Measurements from ENCODE around the gene ARHGAP26. TPM values are rescaled to one million over a fixed set of nuclear protein-coding genes. Genes with fewer than 3 reads are reported as not detected.

Gene ARHGAP26
- total RNA-seq, 1 donor from 2014 or later = 18.7 TPM

DNA sequence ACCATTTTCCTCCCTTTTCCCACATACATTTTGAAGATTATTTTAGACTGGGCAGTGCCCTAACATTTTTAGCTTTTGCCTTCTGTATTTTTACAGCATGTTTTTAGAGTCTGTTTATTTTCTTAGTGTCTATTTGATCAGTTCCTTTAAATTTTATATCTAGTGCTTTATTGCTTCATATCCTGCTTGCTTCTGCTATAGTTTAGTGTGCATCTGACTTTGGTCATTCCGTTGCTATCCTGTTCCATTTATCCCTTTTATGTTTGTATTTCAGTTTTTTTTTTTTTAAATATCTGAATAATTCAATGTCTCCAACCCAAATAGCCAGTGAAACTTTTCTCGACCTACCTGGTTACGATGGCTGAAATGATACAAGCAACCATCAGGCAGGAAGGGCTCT lies 203.8 kb downstream of the ARHGAP26 start:
- H3K4me3 Mint-ChIP-seq = no peak overlapping the region
- no peak for DNase-seq (ENCODE audit: extremely low spot score, unreplicated experiment)
- H3K36me3 Mint-ChIP-seq = no peaks in the 10 kb centered on the region
- TF ChIP-seq, protein P1, sequence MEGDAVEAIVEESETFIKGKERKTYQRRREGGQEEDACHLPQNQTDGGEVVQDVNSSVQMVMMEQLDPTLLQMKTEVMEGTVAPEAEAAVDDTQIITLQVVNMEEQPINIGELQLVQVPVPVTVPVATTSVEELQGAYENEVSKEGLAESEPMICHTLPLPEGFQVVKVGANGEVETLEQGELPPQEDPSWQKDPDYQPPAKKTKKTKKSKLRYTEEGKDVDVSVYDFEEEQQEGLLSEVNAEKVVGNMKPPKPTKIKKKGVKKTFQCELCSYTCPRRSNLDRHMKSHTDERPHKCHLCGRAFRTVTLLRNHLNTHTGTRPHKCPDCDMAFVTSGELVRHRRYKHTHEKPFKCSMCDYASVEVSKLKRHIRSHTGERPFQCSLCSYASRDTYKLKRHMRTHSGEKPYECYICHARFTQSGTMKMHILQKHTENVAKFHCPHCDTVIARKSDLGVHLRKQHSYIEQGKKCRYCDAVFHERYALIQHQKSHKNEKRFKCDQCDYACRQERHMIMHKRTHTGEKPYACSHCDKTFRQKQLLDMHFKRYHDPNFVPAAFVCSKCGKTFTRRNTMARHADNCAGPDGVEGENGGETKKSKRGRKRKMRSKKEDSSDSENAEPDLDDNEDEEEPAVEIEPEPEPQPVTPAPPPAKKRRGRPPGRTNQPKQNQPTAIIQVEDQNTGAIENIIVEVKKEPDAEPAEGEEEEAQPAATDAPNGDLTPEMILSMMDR (conservative IDR thresholded peaks at IDR 0.05) = no peak
- H3K27ac Mint-ChIP-seq = no peak overlapping the region
- no peaks in the 10 kb centered on the region for H3K27me3 Mint-ChIP-seq
- H3K9me3 Mint-ChIP-seq = no peaks in the 10 kb centered on the region
- no peaks in the 10 kb centered on the region for H3K4me1 Mint-ChIP-seq (ENCODE audit: unreplicated experiment)

DNA sequence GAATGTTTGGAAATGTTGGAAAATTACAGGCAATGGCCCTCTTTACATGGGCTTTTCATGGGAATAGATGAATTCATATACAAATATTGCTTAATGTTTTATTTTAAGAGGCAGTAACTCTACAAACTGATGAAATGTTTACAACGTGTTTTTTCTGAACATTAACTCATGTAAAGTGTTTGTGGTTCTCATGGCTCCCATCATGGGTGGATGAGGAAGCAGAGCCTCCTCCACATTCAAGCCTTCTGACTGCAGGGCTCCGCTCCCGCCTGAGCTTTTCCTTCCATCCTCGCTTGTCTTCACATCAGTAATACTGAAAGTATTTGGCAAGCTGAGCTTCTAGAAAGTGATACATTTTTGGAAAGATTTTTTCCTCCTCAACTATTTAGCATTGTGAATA lies 204.2 kb downstream of the ARHGAP26 start:
- H3K27ac Mint-ChIP-seq = no peak overlapping the region
- no peak for DNase-seq (ENCODE audit: extremely low spot score, unreplicated experiment)
- no peaks in the 10 kb centered on the region for H3K4me1 Mint-ChIP-seq (ENCODE audit: unreplicated experiment)
- H3K36me3 Mint-ChIP-seq = no peaks in the 10 kb centered on the region
- no peak overlapping the region for H3K4me3 Mint-ChIP-seq
- no peaks in the 10 kb centered on the region for H3K27me3 Mint-ChIP-seq
- TF ChIP-seq, protein P1 (conservative IDR thresholded peaks at IDR 0.05) = no peak
- no peaks in the 10 kb centered on the region for H3K9me3 Mint-ChIP-seq

DNA sequence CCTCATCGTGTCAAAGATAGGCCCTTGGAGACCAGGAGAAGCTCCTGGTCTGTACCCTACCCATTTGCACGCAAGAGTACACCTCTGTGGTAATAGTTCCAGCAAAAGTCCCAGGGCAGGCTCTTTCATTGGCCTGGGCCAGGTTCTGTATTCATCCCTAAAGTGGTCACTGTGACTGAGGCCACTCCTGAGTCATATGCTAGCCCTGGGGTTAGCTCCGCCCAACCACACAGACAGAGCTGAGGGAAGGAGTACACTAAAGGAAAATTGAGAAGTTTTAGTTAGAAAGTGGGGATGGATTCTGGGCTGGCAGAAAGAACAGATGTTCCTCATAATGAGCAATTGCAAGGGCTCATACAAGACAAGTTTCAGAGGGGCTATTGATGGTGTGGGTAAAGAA lies 206.7 kb downstream of the ARHGAP26 start:
- no peaks in the 10 kb centered on the region for H3K36me3 Mint-ChIP-seq
- no peaks in the 10 kb centered on the region for H3K9me3 Mint-ChIP-seq
- no peaks in the 10 kb centered on the region for H3K27me3 Mint-ChIP-seq
- DNase-seq (ENCODE audit: extremely low spot score, unreplicated experiment) = no peak
- TF ChIP-seq, protein P1 (conservative IDR thresholded peaks at IDR 0.05) = no peak
- H3K4me1 Mint-ChIP-seq (ENCODE audit: unreplicated experiment) = peaks cover 19% of the 10 kb centered on the region
- no peak overlapping the region for H3K4me3 Mint-ChIP-seq
- H3K27ac Mint-ChIP-seq = no peak overlapping the region

DNA sequence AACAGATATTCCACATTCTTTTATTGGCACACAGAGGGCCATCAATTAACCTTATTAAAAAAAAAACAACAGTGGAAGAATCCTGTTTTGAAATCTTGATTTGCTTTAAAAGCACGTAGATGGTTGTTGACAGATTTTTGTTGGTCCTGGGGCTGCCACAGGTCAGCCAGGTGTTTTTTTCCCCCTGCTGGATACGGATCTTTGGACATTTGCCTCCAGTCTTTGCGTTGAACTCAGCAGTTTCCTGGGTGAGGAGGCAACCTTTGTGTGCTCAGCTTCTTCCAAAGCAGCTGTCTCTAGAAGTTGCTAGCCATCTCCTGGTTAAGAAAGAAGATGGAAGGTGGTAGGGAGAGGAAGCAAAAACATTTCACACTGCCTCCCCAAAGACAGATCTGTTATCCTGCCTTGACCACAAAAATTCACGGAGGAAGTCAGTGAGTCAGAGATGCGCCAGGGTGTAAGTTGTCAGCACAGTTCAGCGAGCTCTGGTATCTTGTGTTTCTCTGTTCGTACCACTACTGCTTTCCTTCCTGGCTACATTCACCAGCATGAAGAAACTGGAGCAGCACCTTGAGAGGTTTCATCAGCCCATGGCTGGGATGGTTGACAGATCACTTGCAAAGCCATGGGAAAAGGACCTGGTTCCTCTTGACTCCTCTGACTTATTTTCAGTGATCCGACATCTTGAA lies 207.3 kb downstream of the ARHGAP26 start:
- peaks cover 25% of the 10 kb centered on the region for H3K4me1 Mint-ChIP-seq (ENCODE audit: unreplicated experiment)
- H3K27ac Mint-ChIP-seq = no peak overlapping the region
- no peak overlapping the region for H3K4me3 Mint-ChIP-seq
- no peaks in the 10 kb centered on the region for H3K27me3 Mint-ChIP-seq
- no peak for DNase-seq (ENCODE audit: extremely low spot score, unreplicated experiment)
- no peaks in the 10 kb centered on the region for H3K9me3 Mint-ChIP-seq
- H3K36me3 Mint-ChIP-seq = no peaks in the 10 kb centered on the region
- TF ChIP-seq, protein P1 (conservative IDR thresholded peaks at IDR 0.05) = no peak

DNA sequence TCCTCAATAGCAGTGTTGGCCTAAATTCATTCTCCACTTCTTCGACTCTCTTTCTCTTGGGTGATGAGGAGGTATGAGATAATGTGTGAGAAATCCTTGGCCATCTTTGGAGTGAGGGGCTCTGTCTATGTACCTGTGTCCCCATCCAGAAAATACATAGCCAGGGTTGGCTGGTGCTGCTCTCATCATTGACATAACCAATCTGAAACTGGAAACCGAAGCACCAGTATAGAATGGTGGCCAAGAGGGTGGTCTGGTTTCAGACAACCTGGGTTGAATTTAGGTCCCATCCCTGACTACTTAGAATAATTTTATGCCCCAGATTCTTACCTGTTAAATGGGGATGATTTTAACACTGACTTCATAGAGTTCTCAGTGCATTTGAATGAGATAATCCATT lies 208.1 kb downstream of the ARHGAP26 start:
- TF ChIP-seq, protein P1 (conservative IDR thresholded peaks at IDR 0.05) = no peak
- no peaks in the 10 kb centered on the region for H3K36me3 Mint-ChIP-seq
- no peaks in the 10 kb centered on the region for H3K27me3 Mint-ChIP-seq
- H3K4me3 Mint-ChIP-seq = no peak overlapping the region
- no peak for DNase-seq (ENCODE audit: extremely low spot score, unreplicated experiment)
- peaks cover 27% of the 10 kb centered on the region for H3K4me1 Mint-ChIP-seq (ENCODE audit: unreplicated experiment)
- H3K9me3 Mint-ChIP-seq = no peaks in the 10 kb centered on the region
- H3K27ac Mint-ChIP-seq = no peak overlapping the region

Data from type B pancreatic cell (in vitro differentiated cells).